SIG-M5 treated with dmso at 0.1 percent for 504 hours (cell line): ENCODE data around the gene ARHGAP4.

Experiments used
- DNase-seq: peaks from one replicate; lab custom pipeline; 2025; ENCODE audit not compliant: unreplicated experiment; lab: John Stamatoyannopoulos, UW

ARHGAP4 gene

DNA sequence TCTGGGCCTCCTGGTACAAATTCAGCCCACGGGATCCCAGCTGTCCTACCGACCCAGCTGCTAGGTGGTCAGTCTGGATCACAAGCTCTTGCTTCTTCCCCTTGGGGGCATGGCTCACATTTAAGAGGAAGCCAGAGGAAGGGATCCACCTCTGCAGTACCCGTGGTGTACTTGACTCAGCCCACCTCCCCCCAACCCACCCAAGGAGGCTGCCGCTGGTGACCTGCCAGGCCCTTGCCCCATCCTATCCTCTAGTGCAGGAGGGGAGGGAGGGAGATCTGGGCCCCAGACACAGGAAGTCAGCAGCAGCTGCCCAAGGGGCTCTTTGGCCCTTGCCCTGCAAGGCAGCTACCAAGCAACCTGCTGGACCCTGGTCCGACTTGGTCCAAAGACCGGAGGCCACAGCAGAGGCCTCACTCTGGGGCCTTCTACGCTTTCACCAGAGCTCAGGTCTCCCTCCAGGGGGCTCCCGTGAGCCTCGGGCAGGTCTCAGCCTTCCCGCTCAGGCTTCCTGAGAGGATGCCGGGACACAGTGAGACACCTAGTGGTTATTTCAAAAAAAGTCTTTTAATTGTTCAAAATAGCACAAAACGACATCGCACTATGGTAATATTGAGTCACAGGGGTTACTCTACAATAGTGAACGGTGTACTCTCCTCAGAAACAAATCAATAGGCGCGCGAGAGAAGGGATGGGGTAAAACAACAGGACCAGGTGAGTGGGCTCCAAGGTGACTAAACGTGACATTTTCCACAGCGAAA lies 21.1 kb upstream of the ARHGAP4 start:
- peak; percentile 85 for DNase-seq

DNA sequence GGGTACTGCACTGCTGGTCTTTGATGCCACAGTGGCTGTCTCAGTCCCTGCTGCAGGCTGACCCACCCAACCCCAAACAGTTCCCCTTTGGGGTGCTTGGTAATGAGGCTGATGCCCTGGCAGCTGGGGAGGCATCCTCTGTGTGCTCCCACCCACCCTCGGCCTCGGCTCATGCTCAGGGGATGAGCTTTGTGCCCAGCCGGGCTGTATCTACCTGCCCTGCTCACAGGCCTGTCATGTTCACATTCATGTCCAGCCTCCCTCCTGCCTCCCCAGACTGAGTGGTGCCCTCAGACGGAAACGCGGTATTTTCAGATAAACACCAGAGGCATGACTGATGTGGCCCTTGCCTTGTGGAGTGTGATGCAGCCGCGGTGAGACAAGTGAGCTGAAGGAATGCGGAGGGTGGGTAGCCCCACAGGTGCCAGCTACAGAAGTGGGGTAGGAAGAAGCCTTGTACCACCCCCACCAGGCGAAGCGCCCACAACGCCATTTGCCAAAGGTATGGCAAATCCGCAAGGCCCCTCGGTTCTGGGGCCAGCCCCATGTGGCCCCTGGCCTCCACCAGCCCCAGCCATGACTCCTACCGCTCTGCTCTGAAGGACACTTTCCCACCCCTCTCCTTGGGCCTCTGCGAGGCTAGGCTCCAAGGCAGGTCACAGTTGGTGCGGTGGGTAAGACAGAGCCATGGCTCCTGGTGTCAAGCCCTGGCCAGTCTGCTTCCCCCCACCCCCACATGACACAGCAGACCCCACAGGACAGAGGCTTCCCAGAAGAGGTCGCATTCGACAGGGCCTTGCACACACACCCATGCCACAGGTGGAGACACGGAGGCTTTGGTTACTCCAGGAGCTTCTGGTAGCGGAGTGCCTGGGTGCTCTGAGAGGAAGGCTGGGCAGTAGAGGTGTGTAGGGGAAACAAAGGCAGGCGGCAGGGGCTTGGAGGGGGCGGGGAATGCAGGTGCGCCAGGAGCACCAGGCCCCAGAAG lies 20.2 kb upstream of the ARHGAP4 start:
- no peak for DNase-seq

DNA sequence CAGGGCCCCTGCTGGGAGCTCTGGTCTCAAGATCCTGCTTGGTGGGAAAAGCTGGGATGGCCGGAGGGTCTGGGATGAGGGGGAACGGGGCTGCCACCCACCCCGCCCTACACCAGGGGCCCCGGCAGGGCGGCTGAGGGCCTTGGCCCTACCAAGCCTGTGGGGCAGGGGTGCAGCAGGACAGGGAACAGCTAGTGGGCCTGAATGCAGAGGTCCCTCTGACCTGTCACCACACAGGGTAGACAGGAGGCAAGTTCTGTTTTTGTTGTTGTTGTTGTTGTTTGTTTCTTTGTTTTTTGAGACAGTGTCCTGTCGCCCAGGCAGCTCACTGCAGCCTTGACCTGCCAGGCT lies 18.7 kb upstream of the ARHGAP4 start:
- no peak for DNase-seq

DNA sequence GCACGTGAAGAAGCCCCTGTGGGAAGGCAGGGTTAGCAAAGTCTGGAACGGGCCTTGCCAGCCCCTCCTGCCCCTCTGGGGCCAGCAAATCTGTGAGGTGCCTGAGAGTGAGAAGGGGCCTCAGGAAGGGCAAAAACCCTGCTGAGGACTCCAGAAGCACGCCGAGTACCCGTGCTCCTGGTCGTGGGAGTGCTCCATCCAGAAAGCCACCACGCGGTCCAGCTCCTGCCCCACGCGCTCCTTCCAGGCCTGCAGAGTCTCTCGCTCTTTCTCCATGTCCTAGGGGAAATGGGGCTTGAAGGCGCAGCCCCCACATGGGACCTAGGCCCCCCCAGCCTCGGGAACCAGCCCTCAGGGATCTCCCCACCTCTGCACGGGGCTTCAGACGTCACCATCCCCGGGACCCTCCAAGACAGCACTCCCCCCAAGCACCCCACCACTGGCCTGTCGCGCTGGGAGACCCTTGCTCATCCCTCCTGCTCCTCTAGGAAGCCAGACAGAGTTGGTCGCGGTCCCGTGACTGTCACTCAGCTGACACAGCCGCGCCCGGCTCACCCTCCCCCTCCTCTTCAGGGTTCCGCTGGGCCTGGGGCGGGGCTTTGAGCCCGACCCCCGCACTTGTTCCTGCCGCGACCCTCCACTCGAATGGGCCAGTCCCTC lies 18.2 kb upstream of the ARHGAP4 start, which contains the start of gene RENBP:
Gene RENBP, minus strand, starts transcription at position 504 of the 660 bp plus-strand sequence. Its CDS starts 33 bp downstream, at position 471.
- DNase-seq, result no peak

DNA sequence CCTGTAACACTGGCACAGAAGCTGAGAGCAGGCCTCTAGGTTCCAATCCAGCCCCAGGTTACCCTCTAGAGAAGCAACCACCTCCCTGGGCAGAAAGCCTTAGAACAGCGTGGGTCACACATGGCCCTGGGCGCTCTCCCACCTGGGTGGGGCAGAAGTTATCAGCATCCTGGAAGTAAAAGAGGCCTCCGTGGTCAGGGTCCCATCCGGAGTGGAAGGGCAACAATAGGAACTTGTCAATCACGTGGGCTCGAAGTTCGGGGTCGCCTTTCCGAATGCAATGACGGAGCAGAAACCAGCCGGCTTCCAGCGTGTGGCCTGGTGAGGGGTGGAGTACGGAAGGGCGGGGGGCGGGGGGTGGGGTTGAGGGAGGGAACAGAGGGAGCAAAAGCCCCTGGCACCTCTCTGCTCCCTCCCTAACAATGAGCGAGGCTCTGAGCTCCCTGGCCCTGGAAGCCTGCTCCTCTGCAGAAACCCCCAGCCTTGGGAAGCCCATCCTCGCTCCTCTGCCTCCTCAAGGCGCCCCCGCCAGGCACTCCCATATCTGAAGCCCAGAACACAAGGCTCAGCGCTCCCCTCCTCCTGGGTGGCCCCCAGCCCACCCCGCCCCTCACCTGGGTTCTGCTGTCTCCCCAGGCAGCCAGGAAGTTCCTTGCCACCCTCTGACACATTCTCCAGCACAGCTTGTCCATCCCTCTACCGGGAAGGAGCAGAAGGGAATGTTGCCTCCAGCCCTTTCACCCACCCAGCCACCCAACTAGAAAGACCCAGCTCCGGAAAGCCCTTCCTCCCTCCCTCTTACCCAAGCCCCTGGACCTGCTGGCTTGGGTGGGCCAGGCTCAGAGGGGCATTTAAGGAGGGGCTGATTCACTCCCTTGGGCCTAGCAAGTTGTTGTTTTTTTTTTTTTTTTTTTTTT lies 15.5 kb upstream of the ARHGAP4 start:
- DNase-seq, result no peak

DNA sequence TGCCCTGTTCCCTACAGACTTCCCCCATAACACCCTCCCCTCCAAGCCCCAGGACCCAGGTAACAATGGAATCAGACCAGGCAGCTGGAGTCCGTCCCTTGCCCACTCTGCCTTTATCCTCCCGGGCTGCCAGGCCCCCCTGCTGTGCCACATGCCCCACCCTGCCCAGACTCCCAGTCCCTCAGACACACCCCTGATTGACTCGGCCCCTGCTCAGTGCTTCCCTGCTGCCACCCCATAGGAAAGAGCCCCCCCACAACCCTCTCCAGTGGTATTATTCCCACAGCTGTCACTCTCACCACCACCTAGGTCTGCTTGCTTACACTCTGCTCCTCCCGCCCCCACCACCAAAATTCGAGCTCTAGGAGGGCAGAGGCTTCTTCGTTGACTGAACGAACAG lies 13.5 kb upstream of the ARHGAP4 start:
- DNase-seq, result no peak

DNA sequence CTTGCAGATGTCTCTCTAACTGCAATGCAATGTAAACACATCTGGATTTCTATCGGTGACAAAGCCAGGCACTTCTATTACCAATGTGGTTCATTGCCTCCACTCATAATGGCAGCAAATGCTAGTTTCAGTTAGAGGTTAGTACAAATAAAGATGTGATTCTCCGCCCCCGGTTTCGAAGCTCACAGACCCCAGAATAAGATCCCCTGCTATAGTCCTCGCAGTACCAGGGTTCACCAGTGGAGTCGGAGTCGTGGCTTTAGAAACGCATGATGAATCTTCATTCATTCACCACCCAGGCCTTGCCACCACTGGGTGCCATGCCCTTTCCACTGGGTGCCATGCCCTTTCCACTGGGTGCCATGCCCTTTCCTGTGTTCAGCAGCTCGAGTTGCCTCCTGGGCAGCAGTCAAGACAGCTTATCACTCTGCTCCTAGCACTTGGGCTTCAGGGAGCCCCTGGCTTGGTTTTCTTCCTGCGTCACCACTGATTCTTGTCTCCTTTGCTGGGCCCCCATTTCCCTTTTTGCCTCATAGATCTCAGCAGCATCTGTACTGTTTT lies 12.2 kb upstream of the ARHGAP4 start:
- no peak for DNase-seq

DNA sequence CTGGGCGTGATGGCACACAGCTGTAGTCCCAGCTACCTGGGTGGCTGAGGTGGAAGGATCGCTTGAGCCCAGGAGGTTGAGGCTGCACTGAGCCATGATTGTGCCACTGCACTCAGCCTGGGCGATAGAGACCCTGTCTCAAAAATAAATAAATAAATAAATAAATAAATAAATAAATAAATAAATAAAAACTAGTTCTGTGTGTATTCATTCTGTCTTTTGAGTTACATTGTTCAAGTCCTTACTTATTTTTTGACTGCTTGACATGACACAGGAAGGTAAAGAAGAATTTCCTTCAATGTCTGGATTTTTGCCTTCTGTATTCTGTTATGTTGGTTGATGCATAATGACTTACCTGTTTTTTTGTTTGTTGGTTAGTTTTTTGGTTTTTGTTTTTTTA lies 11.0 kb upstream of the ARHGAP4 start:
- DNase-seq, result no peak

DNA sequence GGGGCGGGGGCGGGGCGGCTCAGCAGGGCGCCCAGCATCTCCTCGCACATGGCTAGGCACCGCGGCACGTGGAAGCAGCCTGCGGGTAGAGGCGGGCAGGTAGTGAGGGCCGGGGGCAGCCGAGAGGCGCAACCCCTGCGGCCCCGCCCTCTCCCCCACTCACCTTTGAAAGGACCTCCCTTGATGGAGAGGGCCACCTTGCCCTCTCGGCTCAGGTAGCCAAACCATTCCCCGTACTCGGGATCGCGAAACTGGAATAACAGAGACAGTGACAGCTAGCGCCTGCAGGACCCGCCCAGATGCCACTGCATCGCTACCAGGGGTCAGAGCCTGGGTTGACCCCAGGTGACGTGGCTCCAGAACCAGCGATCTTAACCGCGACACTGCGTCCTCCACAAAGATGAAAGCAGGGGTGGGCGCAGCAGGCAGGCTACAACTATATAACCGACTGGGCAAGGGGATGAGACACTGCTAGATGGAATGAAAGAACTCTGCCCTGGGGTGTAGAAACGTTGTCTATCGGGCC lies 9.3 kb upstream of the ARHGAP4 start:
- no peak for DNase-seq

DNA sequence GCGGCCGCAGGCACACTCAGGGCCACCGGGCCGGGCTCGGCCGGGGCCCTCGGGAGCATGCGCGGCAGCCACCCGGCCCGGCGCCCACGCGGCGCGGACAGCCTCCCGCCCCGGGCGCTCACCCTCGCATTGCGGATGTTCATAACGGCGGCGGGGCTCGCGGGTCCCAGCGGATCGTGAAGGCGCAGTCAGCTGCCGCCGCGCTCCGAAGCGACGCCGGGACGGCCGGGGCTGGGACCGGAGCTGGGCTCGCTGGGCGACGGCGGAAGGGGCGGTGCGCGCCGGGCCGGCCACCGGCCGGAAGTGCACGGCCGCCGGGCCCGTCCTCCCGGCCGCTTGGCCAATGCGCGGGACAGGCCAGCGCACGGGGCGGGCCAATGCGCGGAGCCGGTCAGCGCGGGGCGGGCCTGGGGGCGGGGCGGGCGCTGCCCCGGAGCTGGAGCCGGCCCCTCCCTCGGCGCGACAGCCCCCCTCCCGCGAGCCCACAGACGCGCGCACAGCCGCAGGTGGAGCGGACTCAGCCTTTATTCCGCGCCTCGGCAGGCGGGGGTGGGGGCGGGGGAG lies 8.8 kb upstream of the ARHGAP4 start, which contains the start of gene NAA10:
Gene NAA10, minus strand, starts transcription at position 276 of the 564 bp plus-strand sequence. Its CDS starts 133 bp downstream, at position 143.
- DNase-seq, result peak; percentile 60

DNA sequence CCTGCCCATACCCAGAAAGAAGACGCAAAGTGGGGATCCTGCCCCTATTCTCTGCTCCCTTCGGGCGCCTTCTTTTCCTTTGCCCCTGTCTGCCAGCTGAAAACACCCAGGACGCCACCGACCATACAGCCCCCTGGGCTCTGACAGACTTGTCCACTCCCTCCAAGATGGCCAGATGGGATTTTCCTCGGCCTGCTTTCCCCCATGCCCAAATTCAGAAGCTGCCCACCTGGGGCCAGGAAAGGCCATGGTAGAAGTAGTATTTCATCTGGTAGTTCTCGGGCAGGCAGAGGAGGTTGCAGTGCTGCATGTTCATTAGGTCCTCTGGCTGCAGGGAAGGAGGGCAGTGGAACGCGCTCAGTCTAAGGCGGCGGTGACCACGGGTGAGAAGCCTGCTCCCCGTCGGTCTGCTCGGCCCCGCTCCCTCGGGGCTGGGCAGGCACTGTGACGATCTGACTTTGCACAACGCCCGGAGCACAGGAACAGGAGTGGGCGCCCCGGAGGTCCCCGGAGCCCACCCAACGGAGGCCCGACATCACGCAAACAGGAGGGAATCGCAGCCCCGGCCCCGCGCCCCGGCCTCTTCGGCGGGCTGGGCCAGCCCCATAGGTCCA lies 8.2 kb upstream of the ARHGAP4 start:
- no peak for DNase-seq

DNA sequence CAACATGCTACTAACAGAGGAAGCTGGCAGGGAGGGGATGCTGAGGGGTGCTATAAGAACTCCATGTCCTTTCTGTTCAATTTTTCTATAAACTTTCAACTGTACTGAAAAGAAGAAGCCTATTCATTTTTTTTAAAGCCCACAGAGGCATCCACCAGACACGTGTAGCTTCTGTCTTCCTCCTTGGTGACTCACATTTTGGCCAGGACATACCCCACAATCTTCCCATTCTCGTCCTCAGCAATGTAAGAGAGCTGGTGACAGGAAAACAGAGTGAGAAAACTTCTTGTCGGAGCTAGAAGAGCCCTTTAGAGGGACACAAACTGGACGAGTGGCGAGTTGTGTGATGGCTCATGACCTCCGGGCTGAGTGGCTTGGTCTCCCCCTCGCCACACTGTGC lies 7.7 kb upstream of the ARHGAP4 start:
- DNase-seq, result no peak

DNA sequence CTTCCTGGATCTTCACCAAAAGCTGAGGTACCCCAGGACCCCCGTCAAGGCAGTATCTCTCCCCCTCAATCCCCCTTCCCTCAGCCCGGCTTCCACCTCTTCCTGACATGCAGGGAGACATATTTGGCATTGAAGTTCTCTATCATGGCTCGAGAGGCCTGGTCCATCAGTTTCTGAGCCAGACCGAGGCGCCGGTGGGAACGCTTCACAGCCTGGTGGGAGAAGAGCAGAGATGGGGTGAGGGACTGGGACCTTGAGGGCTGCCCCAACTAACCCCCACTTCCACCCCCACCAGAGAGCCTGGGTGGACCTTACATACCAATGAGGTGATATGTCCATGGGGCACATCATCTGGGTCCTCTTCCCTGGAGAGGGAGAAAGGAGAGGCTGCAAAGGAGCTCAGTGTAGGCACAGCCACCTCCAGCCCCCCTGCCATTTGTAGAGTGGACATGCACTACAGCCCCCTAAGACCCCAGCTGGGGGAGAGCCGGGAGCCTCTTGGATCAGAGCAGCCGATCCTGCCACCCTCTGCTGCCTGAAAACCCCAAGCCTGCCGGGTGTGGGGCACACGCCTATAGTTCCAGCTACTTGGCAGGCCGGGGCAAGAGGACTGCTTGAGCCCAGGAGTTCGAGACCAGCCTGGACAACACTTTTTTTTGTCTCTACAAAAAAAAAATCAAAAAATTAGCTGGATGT lies 6.3 kb upstream of the ARHGAP4 start:
- no peak for DNase-seq

DNA sequence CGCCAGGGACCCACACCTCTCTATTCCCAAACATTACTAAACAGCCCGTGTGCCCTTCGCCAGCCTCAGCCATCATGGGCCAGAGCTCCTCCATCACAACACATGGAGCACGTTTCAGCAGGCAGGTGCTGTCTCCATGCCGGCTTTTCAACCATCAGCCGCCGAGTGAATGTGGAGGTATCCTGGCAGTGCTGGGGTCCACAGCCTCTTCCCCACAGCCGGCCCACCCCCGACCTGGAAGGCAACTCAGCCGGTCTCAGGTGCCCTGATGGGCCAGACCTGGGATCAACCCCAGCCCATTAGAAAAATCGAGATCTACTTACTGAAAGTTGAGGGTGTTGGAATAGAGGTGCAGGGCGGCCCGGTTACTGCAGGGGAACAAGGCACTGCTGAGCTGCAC lies 5.7 kb upstream of the ARHGAP4 start:
- DNase-seq, result no peak

DNA sequence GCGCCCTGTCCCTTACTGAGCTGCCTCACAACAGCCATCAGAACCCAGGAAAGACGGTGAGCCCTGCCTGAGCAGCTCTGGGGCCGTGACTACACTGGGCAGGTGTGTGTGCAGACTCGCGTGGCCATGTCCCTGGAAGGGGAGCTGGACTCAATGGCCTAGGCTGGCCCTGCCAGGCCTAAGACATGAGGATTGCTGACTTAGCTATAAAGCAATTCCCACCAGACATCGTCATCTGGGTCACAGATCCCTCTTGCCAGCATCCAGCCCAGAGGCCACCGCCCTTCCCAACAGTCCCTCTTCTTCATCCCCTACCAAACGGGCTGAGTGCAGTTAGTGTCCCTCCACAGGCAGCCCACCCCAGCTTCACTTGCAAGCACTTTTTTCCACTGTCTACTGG lies 5.1 kb upstream of the ARHGAP4 start:
- DNase-seq, result no peak

DNA sequence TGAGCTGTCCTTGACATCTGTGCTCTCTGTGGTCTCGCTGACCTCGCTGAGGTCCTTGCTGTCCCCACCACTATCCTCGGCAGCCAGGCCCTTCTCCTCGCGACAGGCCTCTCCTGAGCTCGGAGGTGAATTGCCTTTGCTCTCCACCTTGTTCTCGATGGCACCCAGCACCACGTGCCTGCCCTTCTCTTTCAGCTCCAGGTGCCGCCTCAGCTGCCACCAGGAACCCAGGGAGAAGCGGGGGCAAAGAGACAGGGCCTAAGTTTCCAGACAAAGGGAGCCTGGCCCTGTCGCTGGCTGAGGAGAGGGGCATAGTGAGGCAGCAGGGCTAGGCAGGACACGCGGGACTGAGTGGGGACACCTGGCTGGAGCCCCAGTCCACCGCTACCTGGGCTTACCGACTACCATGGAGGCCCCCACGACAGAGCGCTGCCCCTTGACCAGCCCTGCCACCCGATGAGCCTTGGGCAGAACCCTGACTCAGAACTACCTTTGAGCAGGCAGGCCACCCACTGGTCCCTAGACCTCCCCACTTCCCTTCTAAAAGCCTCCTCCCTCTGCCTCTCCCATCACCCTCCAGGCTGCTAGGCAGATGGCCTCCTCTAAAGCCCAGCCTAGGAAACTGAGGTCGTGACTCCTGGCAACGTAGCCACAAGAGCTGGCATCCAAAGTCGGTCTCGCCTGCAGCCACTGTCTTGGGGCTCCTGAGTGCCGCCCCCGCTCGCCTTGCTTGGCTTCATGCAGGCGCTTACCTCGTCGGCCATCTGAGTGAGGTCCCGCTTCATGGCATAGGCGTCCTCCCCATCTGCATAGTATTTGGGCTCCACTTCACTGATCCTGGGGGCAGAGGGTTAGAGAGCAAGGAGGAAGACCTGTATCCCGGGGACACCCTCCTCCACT lies 4.2 kb upstream of the ARHGAP4 start:
- no peak for DNase-seq

DNA sequence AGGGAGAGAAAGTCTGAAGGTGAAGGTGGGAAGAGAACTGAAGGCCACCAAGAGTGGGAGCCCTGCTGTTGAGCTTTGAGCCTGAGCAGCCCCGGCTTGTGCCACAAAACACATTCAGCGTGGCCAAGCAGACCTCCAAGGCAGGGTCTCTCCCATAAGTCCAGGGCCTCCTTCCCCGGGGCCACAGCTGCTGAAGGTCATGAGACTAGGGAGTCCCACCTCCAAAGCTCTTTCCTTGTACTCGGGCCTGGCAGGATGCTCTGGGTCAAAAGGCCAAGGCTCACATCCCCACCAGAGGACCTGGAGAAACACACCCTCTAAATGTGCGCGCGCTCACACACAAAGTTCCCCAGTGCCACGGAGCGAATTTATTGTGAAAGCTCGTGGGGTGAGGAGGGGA lies 3.5 kb upstream of the ARHGAP4 start:
- no peak for DNase-seq
